Fibroblast of pulmonary artery (primary cell): ENCODE measurements around the gene RALGPS1.
A peak's percentile ranks its signal among the peaks of the same experiment; 100 is the strongest.

Experiments used
- DNase-seq: peaks from one replicate; pipeline ENCODE4 v3.0.0-alpha.2; 2010; ENCODE audit warnings: low read depth
- H3K4me3 ChIP-seq: replicated peaks from 2 replicates; pipeline ENCODE4 v1.5.1; 2011; ENCODE audit warnings: low read depth, mild to moderate bottlenecking, control low read depth, low read length, moderate library complexity
- TF ChIP-seq, protein P1 (sequence below): IDR thresholded peaks from 2 replicates; pipeline ENCODE4 v1.5.1; 2011; ENCODE audit warnings: mild to moderate bottlenecking, control low read depth, low read length, inconsistent platforms; ENCODE audit errors: missing control alignments

The RALGPS1 gene

GRCh38 chr9:127155314-127155960, 240.9 kb downstream of the RALGPS1 start:
- H3K4me3 ChIP-seq, result no peak overlapping the region
- DNase-seq, result no peak
- TF ChIP-seq, protein P1, sequence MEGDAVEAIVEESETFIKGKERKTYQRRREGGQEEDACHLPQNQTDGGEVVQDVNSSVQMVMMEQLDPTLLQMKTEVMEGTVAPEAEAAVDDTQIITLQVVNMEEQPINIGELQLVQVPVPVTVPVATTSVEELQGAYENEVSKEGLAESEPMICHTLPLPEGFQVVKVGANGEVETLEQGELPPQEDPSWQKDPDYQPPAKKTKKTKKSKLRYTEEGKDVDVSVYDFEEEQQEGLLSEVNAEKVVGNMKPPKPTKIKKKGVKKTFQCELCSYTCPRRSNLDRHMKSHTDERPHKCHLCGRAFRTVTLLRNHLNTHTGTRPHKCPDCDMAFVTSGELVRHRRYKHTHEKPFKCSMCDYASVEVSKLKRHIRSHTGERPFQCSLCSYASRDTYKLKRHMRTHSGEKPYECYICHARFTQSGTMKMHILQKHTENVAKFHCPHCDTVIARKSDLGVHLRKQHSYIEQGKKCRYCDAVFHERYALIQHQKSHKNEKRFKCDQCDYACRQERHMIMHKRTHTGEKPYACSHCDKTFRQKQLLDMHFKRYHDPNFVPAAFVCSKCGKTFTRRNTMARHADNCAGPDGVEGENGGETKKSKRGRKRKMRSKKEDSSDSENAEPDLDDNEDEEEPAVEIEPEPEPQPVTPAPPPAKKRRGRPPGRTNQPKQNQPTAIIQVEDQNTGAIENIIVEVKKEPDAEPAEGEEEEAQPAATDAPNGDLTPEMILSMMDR, result no peak

GRCh38 chr9:127158786-127159324, 244.3 kb downstream of the RALGPS1 start:
- TF ChIP-seq, protein P1, result no peak
- no peak for DNase-seq
- H3K4me3 ChIP-seq, result no peak overlapping the region

GRCh38 chr9:127159325-127159801, 244.8 kb downstream of the RALGPS1 start:
- peak; percentile 66 for DNase-seq
- TF ChIP-seq, protein P1, result peak; percentile 17
- H3K4me3 ChIP-seq, result no peak overlapping the region

DNA sequence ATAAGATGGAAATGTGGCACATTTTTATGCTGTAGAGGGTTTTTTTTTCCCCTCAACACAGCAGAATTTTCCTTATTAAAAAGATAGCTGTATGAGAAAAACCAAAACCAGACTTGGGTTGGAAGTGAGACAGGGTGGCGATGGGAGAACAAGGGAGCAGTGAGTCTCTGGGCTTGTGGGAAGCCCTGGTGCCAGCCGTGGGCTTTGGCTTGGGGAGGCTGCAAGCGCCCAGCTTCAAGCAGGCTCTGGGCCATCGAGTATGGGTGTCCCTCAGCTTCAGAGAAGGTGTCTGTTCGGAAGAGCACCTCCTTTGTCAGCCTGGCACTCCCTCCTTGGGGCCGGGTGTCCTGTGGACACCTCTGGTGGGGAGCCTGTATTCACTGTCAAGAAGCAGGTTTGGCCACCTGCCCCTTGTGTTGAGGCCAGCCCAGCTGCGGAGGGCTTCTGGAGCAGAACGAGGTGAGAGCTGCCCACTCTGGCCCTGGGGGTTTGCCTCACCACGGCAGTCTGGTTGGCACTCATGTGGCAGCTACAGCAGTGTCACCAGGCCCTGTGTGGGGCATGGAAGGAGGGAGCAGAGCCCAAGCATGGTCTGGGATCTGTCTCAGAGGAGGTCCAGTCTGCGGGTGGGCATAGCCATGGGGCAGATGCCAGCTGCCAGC, 245.5 kb downstream of the RALGPS1 start:
- TF ChIP-seq, protein P1, result no peak
- no peak for DNase-seq
- H3K4me3 ChIP-seq, result no peak overlapping the region

DNA sequence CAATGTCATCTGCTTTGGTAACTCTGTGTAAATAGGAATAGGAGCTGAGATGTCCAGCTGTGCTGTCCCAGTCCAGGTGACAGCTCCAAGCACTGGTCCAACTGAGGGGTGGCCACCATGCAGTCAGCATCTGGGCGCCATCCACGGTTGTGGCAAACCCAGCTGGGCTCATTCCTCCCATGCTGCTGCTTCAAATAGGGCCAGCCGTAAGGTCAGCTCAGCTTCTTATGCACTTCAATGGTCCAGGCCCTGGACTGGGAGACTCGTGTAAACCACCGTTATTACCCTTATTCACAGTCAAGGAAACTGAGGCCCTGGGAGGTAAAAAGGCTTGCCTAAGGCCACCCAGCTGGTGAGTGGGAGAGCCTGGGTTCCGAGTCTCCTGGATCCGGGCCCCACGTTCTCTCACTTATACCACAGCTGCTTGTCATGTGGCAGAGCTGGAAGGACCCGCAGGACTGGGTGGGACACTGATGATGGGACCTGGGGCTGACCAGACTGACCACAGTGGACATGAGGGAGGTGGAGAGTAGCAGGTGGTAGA, 246.6 kb downstream of the RALGPS1 start:
- TF ChIP-seq, protein P1, result no peak

DNA sequence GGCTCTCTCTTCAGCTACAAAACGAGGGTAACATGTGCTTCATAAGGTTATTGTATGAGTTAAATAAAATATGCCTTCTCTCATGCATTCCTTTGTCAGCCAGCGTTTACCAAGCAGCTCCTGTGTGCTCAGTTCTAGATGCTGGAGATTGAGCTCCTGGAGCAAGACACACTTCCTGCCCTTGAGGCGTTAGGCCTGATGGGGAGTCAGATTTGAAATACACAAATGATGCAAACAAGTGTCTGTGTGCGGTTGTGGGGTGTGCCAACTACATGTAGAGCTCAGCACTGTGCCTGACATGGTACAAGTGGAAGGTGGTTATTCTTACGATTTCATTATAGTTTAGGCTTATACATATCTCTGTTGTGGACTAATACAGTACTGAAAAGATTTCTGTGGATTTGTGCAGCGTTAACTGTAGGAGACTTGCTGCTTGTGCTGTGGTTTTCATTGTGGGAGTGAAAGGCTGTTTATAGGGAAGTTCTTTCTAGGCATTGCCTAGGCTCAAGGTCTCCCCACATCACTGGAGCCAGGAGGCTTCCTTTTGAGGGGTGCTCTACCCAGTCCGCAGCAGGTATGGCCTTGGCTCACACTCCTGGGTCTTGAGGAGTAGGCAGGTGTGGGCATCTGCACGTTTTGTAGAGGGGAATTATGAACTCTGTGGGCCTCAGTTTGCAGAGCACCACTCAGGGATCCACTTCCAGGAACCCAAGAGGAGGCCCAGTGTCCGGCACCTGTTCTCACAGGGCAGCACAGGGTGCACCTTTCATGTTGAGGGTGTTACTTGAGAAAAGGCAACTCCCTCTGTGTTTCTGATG, 247.7 kb downstream of the RALGPS1 start:
- no peak for DNase-seq
- H3K4me3 ChIP-seq, result no peak overlapping the region
- TF ChIP-seq, protein P1, result no peak

More for the DNA sequence above, 246.6 kb downstream of the RALGPS1 start:
- H3K4me3 ChIP-seq, result no peak overlapping the region
- no peak for DNase-seq
